Measurements from ENCODE around the gene IFNAR1.
"Not testable (repeated sequence)": the region's sequence is repeated elsewhere in the genome, so short reads cannot be mapped to it uniquely, and the experiment has no call there.

IFNAR1 gene

DNA sequence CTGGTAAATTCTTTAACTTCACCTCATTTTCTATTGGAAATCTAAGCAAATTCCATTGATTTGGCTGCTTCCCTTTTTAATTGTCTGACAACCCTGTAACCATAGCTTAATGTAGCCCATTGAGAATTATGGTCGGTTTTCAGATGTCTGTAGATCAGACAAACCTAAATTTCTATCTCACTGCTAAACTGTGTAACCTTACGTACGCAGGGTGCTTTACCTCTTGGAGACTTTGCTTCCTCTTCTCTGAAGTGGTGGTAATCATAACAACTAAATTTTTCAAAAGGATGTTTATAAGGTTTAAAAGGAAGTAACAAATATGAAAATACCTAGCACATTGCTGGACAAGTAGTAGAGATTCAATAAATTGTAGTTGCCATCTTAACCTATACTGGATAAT is 25.9 kb downstream of the IFNAR1 start:
- DNase-seq: no peak

DNA sequence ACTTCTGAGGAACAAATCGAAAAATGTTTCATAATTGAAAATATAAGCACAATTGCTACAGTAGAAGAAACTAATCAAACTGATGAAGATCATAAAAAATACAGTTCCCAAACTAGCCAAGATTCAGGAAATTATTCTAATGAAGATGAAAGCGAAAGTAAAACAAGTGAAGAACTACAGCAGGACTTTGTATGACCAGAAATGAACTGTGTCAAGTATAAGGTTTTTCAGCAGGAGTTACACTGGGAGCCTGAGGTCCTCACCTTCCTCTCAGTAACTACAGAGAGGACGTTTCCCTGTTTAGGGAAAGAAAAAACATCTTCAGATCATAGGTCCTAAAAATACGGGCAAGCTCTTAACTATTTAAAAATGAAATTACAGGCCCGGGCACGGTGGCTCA is 30.6 kb downstream of the IFNAR1 start:
- DNase-seq: no peak

DNA sequence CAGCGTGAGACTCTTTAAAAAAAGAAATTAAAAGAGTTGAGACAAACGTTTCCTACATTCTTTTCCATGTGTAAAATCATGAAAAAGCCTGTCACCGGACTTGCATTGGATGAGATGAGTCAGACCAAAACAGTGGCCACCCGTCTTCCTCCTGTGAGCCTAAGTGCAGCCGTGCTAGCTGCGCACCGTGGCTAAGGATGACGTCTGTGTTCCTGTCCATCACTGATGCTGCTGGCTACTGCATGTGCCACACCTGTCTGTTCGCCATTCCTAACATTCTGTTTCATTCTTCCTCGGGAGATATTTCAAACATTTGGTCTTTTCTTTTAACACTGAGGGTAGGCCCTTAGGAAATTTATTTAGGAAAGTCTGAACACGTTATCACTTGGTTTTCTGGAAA is 31.2 kb downstream of the IFNAR1 start:
- no peak for DNase-seq

DNA sequence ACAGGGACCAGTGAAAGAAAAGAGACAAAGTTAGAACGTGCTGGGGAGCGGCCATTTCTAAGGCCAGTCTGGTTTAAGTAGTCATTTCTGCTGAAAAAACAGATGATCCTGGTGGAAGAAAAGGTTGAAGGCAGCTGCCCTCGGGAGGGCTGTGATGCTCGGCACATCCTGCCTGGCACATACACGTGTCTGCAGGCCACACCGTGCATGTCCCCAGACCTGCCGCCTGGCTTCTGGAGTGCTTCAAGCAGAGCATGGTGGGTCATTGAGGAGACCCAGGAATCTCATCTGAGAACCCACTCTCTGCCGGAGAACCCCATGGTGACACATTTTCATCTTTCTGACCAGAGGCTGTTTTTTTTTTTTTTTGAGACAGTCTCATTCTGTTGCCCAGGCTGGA is 32.4 kb downstream of the IFNAR1 start:
- DNase-seq: no peak

DNA sequence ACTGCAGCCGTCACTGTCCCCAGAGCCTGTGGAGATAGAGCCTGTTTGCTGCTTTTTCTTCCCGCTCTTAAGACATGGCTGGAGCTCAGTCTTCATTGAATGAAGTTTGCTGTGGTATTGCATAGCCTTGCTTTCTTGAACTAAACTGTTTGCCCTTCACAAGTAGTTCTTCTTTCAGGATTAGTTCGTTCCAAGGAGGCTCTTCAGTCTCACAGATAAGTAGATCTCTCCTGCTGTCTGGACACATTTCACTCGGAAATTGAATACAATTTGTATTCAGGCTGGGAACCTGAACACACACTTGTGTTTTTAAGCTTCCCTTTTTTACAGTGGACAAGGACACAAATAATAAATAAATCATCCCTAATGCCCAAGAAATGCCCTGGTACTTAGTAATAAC is 34.7 kb downstream of the IFNAR1 start:
- no peak for DNase-seq

DNA sequence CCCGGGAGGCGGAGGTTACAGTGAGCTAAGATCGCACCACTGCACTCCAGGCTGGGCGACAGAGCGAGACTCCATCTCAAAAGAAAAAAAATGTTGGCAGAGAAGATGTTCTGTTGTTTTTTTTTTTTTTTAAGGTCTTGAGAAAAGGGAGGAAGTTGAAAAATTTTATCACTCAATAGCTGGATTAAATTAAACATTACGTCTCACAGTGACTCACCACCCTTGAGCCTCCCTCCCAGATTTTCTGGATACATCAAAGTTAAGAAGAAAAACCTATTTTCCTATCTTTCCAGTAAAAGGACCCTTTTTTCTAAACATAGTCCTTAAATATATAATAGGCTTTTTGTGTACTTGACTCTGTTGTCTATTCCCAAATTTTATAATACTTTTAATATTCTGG is 35.5 kb downstream of the IFNAR1 start:
- DNase-seq: no peak

DNA sequence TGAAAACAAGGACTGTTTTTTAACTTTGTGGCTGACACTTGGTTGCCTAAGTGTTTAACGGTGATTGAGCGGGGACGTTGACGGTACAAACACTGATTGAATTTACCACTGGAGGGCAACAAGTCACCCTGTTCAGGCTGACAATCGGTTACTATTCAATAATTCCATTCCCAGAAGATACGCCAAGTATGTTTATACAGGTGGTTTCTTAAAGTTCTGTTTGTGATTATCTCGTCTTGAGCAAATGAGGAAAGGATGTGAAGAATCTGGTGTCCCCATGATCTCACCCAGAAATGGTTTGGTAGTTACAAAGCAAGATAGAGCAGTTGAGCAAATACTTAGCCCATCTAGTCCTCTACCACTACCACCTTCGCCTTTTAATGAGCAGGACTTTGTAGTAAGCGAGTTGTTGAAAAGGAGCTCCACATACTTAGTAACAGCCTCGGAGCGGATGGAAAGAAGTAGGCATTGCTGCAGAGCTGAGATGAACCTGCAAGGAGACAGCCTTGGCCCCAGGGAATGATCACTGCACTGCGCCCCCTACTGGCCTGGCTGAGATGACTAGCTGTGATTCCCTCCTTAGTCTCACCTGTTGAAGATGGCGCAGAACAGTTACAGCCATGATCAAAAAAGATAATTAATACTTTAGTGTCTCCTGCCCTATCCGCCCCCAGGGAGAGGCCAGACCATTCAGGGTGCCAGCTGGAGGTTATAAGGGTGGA is 36.3 kb downstream of the IFNAR1 start:
- DNase-seq: peak; percentile 77

DNA sequence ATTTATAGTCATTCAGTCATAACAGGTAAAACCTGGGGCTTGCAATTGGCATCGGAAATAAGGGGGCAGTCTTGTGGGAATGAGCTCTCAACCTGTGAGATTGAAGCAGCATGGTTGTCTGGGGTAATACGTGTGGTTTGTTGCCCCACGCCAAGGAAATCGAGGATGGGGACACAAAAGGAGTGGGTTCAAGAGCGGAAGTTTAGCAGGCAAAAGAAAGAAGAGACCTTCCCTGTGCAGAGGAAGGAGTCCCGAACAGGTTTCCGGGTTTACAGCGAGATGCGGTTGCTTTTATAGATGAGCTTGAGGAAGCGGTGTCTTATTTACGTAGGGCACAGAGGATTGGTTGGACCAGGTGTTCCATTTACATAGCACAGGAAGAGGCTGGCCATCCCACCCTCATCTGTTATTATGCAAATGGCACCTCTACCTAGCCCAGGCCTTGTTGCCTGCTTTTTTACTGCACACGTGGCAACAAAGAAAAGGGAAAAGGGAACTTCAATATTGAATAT is 37.3 kb downstream of the IFNAR1 start:
- peak; percentile 90 for DNase-seq

DNA sequence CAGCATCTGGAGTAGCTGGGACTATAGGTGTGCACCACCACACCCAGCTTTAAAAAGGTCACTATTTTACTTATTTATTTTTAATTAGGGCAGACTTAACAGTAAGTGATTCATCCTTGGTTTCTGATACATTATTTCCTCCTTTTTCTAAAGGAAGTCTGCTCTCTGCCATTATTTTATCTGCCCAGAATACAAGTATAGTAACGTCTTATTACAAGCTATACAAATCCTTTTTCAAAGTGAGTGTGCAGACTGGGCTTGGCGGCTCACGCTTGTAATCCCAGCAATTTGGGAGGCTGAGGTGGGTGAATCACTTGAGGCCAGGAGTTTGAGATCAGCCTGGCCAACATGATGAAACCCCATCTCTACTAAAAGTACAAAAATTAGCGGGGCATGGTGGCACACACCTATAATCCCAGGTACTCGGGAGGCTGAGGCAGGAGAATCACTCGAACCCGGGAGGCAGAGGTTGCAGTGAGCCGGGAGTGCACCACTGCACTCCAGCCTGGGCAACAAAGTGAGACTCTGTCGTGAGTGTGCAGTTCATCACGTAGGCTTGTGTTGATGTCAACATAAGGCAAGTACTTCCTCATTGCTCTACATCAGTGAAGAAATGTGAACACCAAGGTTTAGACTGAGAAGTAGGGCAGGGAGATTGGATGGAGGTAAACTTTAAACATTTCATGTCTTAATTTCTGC is 39.3 kb downstream of the IFNAR1 start:
- DNase-seq: not testable (repeated sequence)

DNA sequence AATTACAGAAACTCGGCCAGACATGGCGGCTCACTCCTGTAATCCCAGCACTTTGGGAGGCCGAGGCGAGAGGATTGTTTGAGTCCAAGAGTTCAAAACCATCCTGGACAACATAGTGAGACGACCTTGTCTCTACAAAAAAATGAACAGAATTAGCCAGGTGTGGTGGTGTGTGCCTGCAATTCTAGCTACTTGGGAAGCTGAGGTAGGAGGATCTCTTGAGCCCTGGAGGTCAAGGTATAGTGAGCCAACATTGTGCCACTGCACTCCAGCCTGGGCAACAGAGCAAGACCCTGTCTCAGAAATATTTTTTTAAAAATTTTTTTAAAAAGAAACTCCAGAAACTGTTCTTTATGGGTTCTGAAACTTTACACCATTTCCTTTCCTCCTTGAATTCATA is 40.1 kb downstream of the IFNAR1 start:
- DNase-seq: no peak

DNA sequence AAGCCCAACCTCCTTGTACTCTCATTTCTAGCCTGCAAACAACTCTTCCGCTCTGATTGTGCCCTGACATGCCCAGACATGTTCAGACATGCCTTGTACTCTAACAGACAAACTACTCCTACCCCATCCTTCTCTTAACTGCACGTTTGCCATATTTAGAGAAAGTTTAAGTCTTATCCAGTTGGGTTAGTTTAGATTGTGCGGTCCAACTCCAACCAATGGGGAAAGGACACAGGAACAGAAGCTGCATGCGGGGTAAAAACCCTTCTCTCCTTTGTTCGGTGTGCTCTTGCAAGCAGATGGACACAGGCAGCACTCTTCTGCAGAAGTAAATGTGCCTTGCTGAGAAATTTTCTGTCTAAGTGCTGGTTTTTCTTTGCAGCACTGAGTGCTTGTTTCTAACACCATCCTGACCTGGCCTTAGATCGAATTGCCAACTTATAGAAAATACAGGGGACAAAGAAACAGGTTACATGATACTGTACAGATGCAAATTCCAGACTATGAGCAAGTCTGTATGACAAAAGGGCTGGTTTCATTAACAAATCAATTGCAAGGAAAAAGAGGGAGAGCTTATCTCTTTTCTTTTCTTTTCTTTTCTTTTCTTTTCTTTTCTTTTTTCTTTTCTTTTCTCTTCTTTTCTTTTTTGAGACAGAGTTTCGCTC is 42.7 kb downstream of the IFNAR1 start:
- no peak for DNase-seq

DNA sequence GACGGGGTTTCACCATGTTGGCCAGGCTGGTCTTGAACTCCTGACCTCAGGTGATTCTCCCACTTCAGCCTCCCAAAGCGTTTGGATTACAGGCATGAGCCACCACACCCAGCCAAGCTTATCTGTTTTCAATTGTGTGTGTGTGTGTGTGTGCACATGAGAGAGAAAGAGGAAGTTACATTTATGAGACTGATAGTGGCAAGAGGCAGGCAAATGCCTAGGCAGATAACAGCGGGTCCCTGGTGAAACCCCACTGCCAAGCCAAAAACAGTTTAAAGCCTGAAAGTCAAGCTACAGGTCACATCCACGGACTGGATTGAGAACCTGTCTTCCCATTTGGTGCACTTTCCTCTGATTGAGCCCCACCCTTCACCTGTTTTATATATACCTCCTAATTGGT is 43.4 kb downstream of the IFNAR1 start:
- DNase-seq: no peak

DNA sequence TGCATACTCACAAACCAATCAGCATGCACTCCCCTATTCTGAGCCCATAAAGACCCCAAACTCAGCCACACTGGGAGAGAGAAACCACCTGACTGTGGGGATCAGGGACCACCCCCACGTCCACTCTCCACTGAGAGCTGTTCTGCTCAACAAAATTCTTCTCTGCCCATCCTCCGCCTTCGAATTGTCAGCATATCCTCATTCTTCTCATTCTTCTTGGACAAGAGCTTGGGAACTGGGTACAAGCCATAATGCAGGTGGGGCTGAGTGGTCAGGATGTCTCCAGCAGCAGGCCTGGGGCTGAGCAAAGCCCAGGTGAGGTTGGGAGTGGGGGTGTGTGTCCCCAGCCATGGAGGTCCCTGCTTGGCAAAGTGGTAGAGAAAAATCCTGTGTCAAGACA is 43.8 kb downstream of the IFNAR1 start:
- DNase-seq: no peak

DNA sequence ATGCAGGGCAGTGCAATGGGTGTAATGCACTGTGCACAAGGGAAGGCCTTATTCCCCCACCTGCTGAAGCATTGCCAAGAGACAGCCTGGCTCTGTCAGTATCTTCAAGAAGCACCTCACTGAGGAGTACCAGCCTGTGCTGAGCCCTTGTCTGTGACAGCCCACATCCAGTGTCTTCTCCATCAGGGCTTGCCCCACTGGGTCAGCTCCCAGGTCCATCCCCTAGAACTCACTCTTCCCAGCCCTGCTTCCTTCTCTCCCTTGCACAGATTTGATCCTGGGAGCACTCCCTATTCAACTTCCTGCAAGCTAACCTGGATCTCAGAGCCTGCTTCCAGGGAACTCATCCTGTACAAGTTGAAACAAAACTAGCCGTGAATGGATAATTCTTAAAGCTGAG is 44.8 kb downstream of the IFNAR1 start:
- DNase-seq: no peak

DNA sequence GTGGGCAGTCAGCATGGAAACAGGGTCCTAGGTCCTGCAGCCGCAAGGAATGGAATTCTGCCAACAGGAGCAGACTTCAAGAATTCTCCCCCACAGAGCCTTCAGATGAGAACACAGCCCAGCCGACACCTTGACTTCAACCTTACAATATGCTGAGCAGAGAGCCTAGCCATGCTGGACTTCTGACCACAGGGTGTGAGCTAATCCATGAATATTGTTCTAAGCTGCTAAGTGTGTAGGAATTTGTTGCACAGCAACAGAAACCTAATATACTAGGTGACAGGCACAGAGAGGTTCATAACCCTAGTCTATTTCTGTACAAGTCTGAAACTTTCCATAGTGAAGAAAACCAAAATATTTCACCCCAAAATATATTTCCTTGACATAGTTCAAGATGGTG is 45.5 kb downstream of the IFNAR1 start:
- no peak for DNase-seq

DNA sequence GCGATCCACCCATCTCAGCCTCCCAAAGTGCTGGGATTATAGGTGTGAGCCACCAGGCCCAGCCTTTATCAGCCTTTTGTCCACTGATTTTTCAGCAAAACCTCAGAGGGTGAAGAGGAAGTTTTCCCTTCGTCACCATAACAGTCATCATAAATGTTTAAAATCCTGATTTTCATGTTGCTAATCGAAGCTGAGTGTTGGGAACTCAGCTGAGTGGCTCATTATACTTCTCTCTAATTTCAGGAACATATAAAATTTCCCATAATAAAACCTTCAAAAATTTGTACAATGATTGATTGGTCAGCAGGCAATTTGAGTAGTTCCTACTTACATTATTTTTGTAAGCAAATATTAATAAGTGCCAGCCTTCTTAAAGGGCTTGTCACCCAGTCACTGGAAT is 46.6 kb downstream of the IFNAR1 start:
- no peak for DNase-seq

DNA sequence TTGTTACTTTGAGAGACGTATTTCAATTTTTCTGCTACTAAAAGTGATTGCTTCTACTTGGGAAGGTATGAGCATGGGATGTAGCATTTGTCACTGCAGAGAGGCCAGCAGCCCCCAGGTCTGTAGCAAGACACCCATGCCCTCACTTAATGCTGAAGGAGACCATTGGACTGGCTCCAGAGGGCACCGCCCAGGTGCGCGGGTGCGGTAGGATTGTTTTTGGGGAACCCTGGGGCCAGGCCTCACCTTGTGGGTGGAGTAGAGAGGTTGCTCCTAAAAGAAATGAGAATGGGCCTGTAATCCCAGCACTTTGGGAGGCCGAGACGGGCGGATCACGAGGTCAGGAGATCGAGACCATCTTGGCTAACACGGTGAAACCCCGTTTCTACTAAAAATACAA is 47.8 kb downstream of the IFNAR1 start:
- DNase-seq: no peak

DNA sequence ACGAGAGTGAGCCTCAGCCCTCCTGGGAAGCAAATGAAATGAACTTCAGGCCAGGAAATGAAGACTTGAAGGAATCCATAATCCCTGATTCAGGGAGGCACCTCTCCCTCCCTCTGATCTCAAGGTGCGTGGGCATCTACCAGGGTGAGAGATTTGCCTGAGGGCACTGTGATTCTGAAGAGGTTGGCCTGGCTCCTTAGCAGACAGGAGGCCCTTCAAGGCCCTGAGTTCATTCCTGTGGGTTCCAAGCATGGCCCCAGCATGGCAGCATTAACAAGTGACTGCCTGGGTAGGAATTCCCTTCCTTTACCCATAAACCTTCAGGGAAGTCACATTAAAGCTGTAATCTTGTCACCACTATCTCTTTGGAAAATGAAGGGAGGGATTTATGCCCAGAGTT is 48.7 kb downstream of the IFNAR1 start:
- DNase-seq: no peak

DNA sequence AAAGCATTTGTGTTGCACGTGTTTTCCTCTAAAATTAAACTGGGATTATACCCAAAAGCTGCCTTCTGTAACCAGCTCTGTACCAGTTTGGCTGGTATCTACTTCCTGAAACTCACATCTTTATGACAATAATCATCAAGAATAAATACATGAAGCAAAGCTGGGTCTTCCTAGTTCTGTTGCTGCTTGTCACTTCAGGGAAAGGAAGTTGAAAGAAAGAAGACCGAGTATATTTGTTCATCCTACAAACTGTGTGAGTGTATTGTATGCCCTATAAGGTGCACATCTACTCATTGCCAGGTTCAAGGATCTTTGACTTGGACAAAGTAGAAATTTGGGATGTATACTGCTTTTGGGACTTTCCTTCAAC is 49.3 kb downstream of the IFNAR1 start:
- no peak for DNase-seq

DNA sequence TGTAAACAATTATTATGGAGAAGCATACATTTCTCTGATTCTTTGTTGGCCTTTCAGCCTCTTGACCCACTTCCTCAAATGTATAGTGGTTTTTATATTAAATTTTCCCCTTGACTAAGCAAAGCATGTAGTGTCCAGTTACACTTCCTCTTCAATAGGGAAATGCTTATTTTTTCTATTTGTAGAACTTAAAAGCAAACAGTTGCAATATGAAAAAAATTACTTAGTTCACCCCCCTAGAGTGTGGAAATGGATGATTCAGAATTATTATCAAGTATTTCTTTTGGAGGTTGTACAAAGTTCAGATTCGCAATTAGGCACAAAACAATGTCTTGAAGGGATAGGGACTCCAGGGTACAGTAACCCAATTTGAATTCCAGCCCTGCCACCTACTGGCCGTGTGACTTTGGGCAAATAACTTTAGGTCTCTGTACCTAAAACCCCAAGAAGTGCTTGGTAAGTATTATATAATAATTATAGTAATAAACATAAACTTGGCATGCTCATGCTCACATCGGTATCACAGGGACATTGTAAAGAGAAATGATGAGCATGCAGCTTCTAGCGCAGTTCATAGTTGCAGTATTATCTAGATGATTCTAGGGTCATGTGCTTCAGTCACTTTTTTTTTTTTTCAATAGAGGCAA is 49.8 kb downstream of the IFNAR1 start:
- peak; percentile 5 for DNase-seq

DNA sequence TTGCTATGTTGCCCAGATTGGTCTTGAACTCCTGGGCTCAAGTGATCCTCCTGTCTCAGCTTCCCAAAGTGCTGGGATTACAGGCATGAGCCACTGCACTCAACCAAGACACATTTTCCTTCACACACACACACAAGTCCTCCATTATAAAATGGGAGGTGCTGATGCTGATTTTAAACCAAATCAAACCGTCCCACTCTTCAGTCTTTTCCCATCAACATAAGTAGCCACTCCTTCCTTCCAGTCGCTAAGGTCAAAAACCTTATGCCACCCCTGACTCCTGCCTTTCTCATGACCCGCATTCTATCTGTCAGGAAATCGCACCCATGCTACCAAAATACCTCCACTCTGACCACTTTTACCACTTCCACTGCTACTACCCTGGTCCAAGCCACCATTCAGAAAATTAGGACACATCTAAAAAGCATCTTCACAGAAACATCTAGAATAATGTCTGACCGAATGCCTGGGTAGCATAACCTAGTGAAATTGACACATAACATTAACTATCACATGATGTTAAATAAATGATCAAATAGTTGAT is 50.4 kb downstream of the IFNAR1 start:
- no peak for DNase-seq

DNA sequence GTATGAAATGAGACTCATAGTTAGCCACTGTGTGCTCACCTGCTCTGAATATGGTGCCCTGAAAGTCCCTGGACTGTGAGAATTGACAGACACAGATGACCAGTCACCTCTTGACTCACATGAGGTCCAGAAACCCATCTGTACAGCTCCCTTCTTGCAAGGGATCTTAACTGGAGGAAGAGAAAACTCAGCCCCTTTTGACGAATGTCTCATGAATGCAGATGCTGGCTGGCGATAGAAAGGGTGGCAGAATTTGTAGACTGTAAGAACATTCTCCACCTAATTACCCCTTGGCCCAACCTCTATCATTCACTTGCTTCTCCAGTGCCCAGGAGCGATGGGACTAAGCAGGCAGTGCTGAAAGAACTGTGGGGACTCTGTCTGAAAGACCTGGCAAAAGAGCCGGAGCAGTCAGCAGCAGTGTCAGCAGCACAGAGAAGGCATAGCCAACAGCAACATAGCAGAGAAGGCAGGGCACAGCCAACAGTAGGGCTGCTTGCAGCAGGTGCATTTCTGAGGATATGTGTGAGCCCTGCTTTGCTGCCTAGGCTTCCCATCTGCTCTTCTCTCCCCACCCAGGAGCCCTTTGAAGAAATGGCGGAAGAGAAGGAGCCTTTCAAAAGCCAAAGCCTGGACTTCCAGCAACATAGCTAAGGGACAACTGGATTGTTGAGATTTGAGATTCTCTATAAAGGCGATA is 52.6 kb downstream of the IFNAR1 start:
- DNase-seq: no peak

DNA sequence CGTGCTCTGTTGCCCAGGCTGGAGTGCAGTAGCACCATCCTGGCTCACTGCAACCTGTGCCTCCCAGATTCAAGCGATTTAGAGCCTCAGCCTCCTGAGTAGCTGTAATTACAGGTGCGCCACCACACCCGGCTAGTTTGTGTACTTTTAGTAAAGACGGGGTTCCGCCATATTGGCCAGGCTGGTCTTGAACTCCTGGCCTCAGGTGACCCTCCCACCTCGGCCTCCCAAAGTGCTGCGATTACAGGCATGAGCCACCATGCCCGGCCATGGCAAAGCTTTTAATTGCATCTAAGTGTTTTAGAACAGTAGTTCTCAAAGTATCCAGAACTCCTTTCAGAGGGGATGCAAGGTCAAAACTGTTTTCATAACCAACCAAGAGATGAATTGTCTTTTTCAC is 53.3 kb downstream of the IFNAR1 start:
- no peak for DNase-seq

All from COR-L47 (cell line).